A549 treated with AZD9567 at 1 μM for 4 hours (cell line): ENCODE data around the gene COG4. TPM values are rescaled to one million over a fixed set of nuclear protein-coding genes. Genes with fewer than 3 reads are reported as not detected.

ENCODE experiments used
- total RNA-seq: library from RNA; stranded (reverse); fragments of 200-300 nt; extraction: Qiagen RNA extraction; gene quantifications from 5 replicates; pipeline ENCODE4 v1.2.3, GENCODE V29; 2022; ENCODE audit not compliant: insufficient read depth

Gene COG4
- total RNA-seq: 26.2 to 34.6 TPM (median 30.6 TPM) in 5 replicates

DNA sequence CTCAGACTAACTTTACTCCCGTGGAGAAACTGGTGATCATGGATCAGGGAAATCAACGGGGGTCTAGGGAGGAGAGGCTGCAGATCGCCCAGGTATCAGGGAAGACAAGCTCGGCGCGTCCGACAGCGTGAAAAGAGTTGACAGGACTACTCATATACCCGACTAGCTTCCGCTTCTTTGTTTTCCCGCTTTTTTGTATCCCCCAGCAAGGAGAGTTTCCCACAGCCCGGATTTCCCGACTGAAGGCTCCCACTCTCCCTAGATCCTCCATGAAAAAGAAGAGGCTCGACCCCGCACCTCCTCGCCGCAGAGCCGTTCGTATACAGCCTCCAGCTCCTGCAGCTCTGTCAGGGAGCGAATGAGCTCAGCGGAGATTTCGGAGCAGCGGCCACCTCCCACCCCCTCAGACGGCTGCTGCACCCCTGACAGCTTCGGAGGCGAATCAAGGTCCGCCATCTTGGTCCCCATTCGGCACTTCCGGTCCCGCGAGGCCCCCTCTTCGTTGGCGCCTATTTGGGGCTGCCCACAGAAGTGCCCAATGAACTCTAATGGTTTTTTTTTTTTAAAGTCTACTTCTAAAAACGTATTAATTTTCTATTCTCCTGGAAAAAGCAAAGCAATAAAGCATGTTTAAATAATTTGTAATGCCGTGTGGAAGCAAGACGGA lies at the start of gene COG4:
COG4 (minus strand) TSS at position 479 of the 667 bp plus-strand sequence; CDS start at position 468, 11 bp downstream.

DNA sequence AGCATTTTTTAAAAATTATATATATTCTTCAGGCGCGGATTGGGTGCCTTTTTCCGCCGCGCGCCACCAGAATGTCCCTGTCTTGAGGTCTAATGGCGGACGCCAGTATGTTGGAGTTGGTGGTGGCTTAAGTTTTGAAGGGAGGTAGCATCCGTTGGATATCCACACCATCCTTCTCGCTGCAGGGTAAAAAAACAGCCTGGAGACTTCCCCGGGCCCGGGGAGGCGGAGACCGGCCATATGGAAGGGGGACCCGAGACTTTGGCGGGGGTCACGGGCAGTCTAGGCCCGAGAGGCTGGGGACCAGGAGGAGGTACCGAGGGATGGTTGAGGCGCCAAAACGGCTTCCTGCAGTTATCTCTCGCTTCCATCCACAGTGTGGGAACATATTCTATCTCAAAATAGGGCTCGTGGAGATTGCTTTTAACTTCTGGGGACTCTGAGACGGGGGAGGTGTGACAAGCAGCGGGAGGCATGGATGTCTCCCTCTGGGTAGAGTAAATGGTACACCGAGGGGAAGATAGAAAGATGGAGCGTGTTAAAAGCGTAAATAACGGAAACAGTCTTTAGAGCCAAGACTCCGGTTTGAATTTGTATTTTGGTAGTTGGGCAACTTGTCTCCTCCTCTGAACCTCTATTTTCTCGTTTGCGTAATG lies 517 bp upstream of the COG4 start, which contains the start of gene SF3B3:
SF3B3 (plus strand) TSS at position 74 of the 656 bp plus-strand sequence. CDS start 2,841 bp downstream, outside the sequence.

DNA sequence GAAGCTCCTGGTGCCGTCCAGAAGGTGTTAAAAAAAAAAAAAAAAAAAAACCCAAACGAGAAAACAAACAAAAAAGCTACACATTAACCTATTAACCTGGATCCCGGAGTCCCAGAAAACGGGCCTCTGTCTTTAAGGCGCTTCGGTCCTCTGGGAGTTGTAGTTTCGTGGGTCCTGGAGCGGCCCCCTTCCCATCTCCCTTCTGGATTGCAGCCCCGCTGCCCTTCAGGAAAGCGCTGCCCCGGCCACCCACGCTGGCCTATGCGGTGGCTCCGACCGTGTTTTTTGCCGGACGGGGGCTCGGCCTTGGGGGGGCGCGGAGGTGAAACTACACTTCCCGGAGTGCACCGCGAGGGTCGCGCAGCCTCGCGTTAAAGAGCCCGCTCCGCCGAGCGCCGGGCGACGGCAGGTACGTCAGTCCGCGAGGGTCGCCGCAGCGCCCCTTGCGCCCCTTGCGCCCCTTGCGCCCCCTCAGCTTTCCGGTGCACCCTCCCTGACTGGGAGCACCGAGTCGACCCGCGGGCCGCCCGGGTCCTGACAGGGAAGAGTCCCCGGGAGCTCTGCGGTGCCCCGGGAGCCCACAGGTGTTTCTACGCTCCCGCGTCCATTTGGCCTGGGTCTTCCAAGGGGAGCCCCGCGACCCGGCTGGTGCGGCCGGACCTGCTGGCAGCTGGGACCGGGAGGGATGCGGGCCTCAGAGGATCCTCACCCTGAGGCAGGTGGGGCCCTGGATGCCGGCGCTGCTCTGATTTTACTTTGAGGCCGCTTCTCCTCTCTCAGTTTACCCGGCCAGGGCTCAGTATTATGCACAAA lies 68.9 kb downstream of the COG4 start, which contains the start of gene FCSK:
FCSK (plus strand) TSS at position 374 of the 813 bp plus-strand sequence. CDS start 8,596 bp downstream, outside the sequence.

GRCh38 chr16:70438969-70439862 lies 84.1 kb downstream of the COG4 start, which contains the start of gene ST3GAL2:
ST3GAL2 (minus strand) TSS chr16:70439100; CDS start chr16:70398530, 40,570 bp downstream.

Other genes starting within 250 kb of the COG4 start
- 80.4 to 97.5 TPM (median 88.9 TPM) in 5 replicates for gene AARS1, start 234.0 kb downstream of the COG4 start, total RNA-seq
- 27.5 to 45.5 TPM (median 31.5 TPM) in 5 replicates for gene DDX19B, start 224.4 kb downstream of the COG4 start, total RNA-seq
- gene DDX19A, start 176.7 kb downstream of the COG4 start, total RNA-seq: 39.8 to 45.3 TPM (median 41.5 TPM) in 5 replicates
- 16.4 to 31.5 TPM (median 20.0 TPM) in 5 replicates for gene ST3GAL2, start 84.5 kb downstream of the COG4 start, total RNA-seq
- gene FCSK, start 69.0 kb downstream of the COG4 start, total RNA-seq: 4.2 to 6.1 TPM (median 5.0 TPM) in 5 replicates
- 102 to 196 TPM (median 176 TPM) in 5 replicates for gene SF3B3, start 262 bp upstream of the COG4 start, total RNA-seq
- gene IL34, start 123.0 kb upstream of the COG4 start, total RNA-seq: 0.31 to 0.78 TPM (median 0.50 TPM) in 4 of 5 replicates, not detected in the other
- 40.7 to 80.7 TPM (median 78.2 TPM) in 5 replicates for gene MTSS2, start 162.5 kb upstream of the COG4 start, total RNA-seq